Skeletal muscle satellite cell (primary cell): ENCODE data around the gene RALGPS2.

Experiments
- H3K27me3 ChIP-seq: 2 replicates; pipeline ENCODE4 v1.7.0; 2013; ENCODE audit warnings: low read length; ENCODE audit not compliant: control insufficient read depth, insufficient read depth
- H3K36me3 ChIP-seq: 2 replicates; pipeline ENCODE4 v1.7.0; 2013; ENCODE audit warnings: mild to moderate bottlenecking, control low read depth, low read length; ENCODE audit not compliant: insufficient read depth
- H3K4me1 ChIP-seq: 2 replicates; pipeline ENCODE4 v1.7.0; 2013; ENCODE audit warnings: low read length; ENCODE audit not compliant: control insufficient read depth, insufficient read depth
- H3K4me2 ChIP-seq: 2 replicates; pipeline ENCODE4 v1.7.0; 2013; ENCODE audit warnings: mild to moderate bottlenecking, low read length
- H3K4me3 ChIP-seq: 2 replicates; pipeline ENCODE4 v1.7.0; 2013; ENCODE audit warnings: low read length
- H3K9ac ChIP-seq: 2 replicates; pipeline ENCODE4 v1.7.0; 2013; ENCODE audit warnings: mild to moderate bottlenecking, low read depth, low read length, moderate library complexity
- H3K9me3 ChIP-seq: replicated peaks from 2 replicates; pipeline ENCODE4 v1.7.0; 2013; ENCODE audit warnings: mild to moderate bottlenecking, control low read depth, low read length

Gene RALGPS2

DNA sequence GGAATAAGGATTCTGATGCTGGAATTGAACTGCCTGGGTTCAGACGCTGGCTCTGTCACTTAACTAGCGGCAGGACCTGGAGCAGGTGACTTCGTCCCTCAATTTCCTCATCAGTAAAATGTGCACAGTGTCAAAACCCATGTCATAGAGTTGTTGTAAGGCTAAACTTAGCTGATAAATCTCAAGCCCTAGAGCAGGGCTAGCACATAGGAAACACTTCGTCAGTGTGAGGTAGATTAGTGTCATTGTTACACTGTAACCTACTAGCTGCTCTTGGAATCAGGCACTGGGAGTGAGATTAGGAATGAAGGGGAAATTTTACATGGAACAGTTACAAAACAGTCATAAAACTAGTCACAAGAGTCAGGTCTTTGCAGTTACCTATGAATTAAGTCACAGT, 202.0 kb downstream of the RALGPS2 start:
- H3K27me3 ChIP-seq, result no peaks in the 10 kb centered on the region
- no peak overlapping the region for H3K4me2 ChIP-seq
- H3K9me3 ChIP-seq, result no peaks in the 10 kb centered on the region
- H3K36me3 ChIP-seq, result no peaks in the 10 kb centered on the region
- H3K4me1 ChIP-seq, result peaks cover 4% of the 10 kb centered on the region
- no peak overlapping the region for H3K4me3 ChIP-seq
- H3K9ac ChIP-seq, result no peak overlapping the region

DNA sequence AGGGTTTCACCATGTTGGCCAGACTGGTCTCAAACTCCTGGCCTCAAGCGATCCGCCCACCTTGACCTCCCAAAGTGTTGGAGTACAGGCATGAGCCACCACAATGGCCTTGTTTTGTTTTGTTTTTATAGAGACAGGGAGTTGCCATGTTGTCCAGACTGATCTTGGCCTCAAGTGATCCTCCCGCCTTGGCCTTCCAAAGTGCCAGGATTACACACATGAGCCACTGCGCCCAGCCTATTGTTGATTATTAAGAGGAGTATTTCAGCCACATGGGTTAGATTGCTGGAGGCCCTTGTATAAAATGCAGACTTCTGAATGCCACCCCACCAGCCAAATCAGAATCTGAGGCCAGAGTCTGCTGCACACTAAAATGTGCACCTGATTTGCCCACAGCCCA, 203.0 kb downstream of the RALGPS2 start:
- Histone ChIP-seq H3K4me1 (peaks cover 14% of the 10 kb centered on the region), H3K9me3 (no peaks in the 10 kb centered on the region), H3K9ac (no peak overlapping the region), H3K4me3 (no peak overlapping the region), H3K27me3 (no peaks in the 10 kb centered on the region), H3K36me3 (no peaks in the 10 kb centered on the region), H3K4me2 (no peak overlapping the region)

DNA sequence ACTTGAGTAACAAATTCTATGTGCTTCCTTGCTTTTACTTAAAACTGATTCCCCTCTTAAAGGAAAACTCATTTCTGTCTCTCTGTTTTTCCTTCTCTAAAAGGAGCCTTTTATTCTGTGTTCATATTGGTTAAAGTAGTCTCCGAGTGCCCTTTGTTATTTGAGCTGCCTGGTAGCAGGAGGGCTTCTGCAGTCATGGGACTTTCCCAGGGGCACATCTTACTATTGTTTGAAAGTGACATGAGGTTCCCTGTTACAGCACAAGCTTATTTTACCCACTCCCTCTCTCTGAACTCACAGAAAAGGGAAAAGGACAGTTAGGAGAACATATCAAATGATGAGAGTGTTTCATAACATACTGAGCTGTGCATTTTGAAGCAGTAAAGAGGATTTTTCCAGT, 203.9 kb downstream of the RALGPS2 start:
- Histone ChIP-seq H3K4me3 (no peak overlapping the region), H3K36me3 (no peaks in the 10 kb centered on the region), H3K9me3 (no peaks in the 10 kb centered on the region), H3K4me1 (peaks cover 14% of the 10 kb centered on the region), H3K27me3 (no peaks in the 10 kb centered on the region), H3K4me2 (no peak overlapping the region), H3K9ac (no peak overlapping the region)

DNA sequence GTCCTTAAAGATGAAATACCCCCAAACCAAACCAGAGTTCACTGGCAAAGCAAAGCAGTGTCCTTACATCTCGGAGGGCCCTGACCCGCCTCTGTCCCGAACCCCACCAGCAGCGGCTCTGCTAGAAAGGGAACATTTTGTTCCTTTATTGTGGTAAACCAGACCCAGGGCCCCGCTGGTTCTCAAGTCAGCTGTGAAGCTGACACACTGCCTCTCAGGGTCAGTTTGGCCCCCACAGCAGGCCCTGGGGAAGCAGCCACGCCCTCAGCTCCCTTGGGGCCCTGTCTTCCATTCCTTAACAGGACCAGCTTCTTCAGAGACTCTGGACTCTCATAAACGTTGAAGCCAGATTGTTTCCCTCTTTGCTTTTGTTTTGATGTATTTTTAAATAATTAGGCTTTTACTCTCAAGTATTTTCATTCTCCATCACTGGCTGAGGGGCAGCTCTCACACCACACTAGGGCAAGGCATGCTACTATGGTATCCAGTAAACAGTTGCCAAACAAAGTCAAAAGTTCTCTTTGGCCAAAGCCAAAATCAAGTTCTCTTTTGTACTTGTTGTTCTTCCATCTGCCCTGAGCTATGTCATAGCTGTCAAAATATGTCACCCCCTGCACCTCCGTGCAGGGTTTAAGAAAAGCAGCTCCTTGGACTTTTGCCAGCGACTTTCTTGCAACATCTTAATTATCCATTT, 207.0 kb downstream of the RALGPS2 start:
- Histone ChIP-seq H3K27me3 (no peaks in the 10 kb centered on the region), H3K9ac (no peak overlapping the region), H3K4me3 (no peak overlapping the region), H3K4me2 (no peak overlapping the region), H3K36me3 (no peaks in the 10 kb centered on the region), H3K9me3 (no peaks in the 10 kb centered on the region), H3K4me1 (peaks cover 14% of the 10 kb centered on the region)

DNA sequence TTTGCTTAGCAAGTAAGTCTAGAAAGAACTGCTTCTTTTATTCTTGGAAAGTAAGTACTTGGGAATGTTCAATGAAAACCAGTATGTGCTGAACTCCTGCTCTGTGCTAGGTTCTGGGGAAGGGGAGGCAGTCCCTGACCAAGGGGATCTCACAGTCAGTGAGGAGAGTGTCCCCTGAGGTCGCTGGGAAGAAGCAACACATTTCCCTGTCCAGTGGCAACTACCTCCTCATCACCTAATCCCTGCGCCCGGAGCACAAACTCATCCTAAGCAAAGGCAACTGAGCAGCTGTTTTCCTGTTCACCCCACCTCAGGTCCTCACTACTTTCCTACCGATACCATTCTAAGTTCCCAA, 207.5 kb downstream of the RALGPS2 start:
- Histone ChIP-seq H3K9ac (no peak overlapping the region), H3K9me3 (no peaks in the 10 kb centered on the region), H3K27me3 (no peaks in the 10 kb centered on the region), H3K4me1 (peaks cover 14% of the 10 kb centered on the region), H3K4me3 (no peak overlapping the region), H3K4me2 (no peak overlapping the region), H3K36me3 (no peaks in the 10 kb centered on the region)

DNA sequence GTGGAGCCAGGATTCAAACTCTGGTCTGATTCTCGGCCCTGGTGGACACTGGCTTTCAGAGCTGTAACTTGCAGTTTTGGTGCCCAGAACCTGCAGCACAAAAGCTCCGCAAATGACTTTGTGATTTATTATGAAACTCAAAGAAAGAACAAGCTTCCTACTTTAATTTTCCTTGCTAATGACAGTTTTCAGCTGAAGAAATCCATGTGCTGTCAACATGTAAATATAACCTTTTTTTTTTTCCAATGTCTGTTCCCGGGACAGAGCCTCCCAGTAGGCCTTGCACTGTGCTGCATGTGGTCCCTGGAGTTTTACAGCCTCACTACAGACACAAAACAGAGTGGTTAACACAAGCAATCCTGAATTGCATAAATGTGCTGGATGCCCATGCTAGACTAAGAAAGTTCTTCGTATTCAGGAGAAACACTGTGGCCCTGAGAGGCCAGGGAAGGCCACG, 208.1 kb downstream of the RALGPS2 start:
- Histone ChIP-seq H3K36me3 (no peaks in the 10 kb centered on the region), H3K4me3 (no peak overlapping the region), H3K4me2 (no peak overlapping the region)

DNA sequence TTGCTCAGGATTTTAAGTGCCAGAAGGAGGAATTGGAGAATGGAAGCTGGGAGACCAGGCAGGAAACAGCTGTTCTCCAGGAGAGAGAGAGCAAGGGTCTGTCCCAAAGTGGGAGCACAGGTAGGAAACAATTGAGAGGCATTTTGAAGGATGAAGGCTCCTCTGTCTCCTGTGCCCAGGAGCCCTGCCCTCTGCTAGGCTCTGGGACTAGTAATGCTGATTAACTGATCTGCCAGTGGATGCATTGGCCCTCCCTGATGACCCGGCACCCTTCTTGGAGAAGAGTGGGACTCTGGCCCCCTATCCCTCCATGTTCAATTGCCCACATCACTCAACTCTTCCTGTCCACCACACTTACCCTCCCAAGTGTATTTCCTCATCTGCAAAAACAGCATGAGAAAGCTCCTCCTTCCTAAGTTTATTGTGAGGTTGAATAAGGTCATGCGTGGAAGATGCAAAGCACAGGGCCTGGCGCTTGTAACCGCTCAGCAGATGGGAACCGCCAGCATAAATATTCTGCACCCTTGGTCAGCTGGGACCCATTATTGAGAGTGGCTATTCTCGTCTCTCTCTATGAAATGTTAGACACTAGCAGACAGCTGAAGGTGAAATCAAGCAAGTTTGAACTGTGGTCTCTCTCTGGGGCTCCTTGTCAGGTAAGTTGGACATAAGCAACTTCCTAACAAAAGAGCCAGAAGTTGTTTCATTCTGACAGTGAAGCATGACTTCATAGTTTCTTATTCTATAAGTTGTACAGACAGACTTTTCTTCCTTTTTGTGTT, 208.9 kb downstream of the RALGPS2 start:
- Histone ChIP-seq H3K4me2 (no peak overlapping the region), H3K4me3 (no peak overlapping the region), H3K9me3 (no peaks in the 10 kb centered on the region), H3K9ac (no peak overlapping the region), H3K27me3 (peaks cover 6% of the 10 kb centered on the region), H3K4me1 (peaks cover 20% of the 10 kb centered on the region), H3K36me3 (no peaks in the 10 kb centered on the region)

More for the DNA sequence above, 208.1 kb downstream of the RALGPS2 start:
- peaks cover 14% of the 10 kb centered on the region for H3K4me1 ChIP-seq
- no peak overlapping the region for H3K9ac ChIP-seq
- no peaks in the 10 kb centered on the region for H3K9me3 ChIP-seq
- peaks cover 4% of the 10 kb centered on the region for H3K27me3 ChIP-seq

DNA sequence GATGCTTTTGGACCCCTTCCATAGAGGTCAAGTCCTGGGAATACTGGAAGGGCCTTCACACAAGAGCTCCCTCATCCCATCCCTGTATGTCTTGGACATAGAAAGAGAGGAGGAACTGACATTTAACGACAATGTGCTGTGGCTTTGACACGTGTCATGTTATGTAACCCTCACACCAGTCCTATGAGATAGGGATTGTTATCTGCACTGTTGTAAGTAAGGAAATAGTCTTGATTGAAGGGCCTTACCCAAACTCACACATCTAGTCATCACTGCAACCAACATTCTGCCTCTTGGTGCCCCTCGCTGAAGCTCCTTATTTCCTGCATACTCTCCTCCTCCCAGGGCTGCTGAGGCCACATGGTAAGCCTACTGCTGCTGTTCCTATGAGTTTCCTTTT, 209.5 kb downstream of the RALGPS2 start:
- no peaks in the 10 kb centered on the region for H3K9me3 ChIP-seq
- H3K27me3 ChIP-seq, result peaks cover 6% of the 10 kb centered on the region
- H3K9ac ChIP-seq, result no peak overlapping the region
- no peak overlapping the region for H3K4me3 ChIP-seq
- H3K4me1 ChIP-seq, result peaks cover 27% of the 10 kb centered on the region
- H3K36me3 ChIP-seq, result no peaks in the 10 kb centered on the region
- H3K4me2 ChIP-seq, result no peak overlapping the region

DNA sequence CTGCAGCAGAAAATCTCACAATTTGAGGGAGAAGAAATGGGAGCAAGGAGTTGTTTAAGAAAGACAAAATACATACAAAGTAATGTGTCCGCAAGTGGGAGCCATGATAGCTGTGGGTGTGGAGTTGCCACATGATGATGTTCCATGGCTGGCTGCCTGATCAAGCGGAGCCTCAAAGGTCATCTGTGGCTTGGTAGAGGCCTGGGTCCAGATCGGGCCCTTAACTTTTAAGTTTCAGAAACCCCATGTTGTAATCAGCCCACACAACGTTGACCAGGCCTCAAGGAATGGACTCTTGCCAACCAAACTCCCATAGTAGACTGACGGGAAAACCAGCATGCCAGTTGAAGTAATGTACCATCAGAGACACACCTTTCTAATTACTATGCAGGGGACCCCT, 210.6 kb downstream of the RALGPS2 start:
- no peak overlapping the region for H3K9ac ChIP-seq
- no peaks in the 10 kb centered on the region for H3K9me3 ChIP-seq
- no peak overlapping the region for H3K4me3 ChIP-seq
- no peaks in the 10 kb centered on the region for H3K36me3 ChIP-seq
- H3K4me1 ChIP-seq, result peaks cover 27% of the 10 kb centered on the region
- H3K27me3 ChIP-seq, result peaks cover 6% of the 10 kb centered on the region
- H3K4me2 ChIP-seq, result no peak overlapping the region

DNA sequence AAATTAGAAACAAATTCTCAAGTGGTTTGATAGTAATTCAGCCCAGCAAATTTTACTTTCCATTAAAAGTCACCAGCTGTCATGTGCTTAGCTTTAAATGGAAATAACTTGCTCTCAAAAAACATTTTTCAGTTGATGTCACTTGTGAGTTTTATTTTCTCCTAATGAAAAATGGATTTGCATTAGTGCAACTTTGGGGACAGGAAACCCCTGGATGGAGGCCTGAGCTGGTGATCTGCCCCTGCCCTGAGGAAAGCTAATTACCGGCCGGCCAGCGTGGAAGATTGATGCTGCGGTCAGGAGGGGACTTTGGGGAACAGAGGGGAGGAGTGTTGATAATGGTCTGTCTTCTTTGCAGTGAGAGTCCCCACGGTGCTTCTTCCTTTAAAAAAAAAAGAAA, 212.7 kb downstream of the RALGPS2 start:
- Histone ChIP-seq H3K4me1 (peaks cover 27% of the 10 kb centered on the region), H3K9ac (no peak overlapping the region), H3K27me3 (peaks cover 6% of the 10 kb centered on the region), H3K4me2 (no peak overlapping the region), H3K4me3 (no peak overlapping the region), H3K36me3 (no peaks in the 10 kb centered on the region), H3K9me3 (no peaks in the 10 kb centered on the region)

DNA sequence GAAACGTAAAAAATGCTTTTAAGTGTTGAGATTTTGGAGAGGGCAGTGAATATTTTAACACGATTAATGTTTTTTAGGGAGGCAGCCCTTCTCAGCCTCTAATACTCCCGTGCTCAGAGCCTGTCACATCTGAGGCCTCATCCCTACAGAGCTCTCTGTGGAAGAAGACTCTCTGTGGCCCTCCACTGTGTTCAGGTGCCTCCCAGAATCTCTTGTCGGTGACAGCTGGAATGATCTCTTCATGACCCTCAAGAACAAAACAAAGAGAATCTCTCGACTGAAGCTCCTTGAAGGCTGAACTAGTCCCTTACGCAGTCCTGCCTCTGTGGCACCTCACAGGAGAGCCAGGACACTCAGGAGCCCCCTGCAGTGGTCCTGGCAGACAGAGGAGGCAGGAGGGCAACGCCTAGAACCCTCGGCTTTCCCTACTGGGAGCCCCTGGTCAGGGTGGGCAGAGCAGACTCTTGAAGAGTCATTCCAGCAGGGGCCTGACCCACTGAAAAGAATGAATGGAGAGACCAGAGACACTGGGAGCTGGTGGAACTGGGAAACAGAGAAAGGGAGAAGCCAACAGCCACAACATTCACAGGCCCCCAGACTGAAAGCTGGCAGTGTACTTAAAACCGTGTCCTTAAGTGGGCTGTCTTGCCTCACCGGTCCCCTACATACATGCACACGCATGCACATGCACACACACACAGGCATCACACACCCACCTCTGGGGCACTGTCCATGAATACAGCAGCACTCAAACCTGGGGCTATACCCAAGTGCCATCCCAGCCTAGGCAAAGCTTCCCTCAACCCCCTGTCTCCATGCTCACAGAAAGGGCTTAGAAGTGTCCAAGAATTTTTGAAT, 213.3 kb downstream of the RALGPS2 start:
- no peaks in the 10 kb centered on the region for H3K36me3 ChIP-seq
- H3K9me3 ChIP-seq, result no peaks in the 10 kb centered on the region
- peak overlapping the region; percentile 46 for H3K4me2 ChIP-seq
- no peak overlapping the region for H3K4me3 ChIP-seq
- H3K4me1 ChIP-seq, result peaks cover 30% of the 10 kb centered on the region
- no peak overlapping the region for H3K9ac ChIP-seq
- H3K27me3 ChIP-seq, result peaks cover 6% of the 10 kb centered on the region
